Effector memory CD4-positive, alpha-beta T cell (primary cell): ENCODE measurements around the gene CDH22.

Experiments used
- DNase-seq, 3 donors: peaks; one replicate each; pipeline ENCODE4 v3.0.0-alpha.2; 2020
- H3K27ac ChIP-seq: 2 replicates; pipeline ENCODE4 v1.7.0; 2013; ENCODE audit warnings: mild to moderate bottlenecking, low read length, moderate library complexity; ENCODE audit not compliant: insufficient read depth, poor library complexity, severe bottlenecking
- H3K27me3 ChIP-seq: replicated peaks from 2 replicates; pipeline ENCODE4 v1.7.0; 2013; ENCODE audit warnings: mild to moderate bottlenecking, low read length; ENCODE audit not compliant: insufficient read depth, control insufficient read depth, poor library complexity, severe bottlenecking
- H3K36me3 ChIP-seq: 2 replicates; pipeline ENCODE4 v1.7.0; 2013; ENCODE audit warnings: mild to moderate bottlenecking, low read length, moderate library complexity; ENCODE audit not compliant: control insufficient read depth, insufficient read depth
- H3K4me1 ChIP-seq: 2 replicates; pipeline ENCODE4 v1.7.0; 2013; ENCODE audit warnings: low read length, mild to moderate bottlenecking; ENCODE audit not compliant: control insufficient read depth, insufficient read depth, poor library complexity, severe bottlenecking
- H3K4me3 ChIP-seq: 2 replicates; pipeline ENCODE4 v1.7.0; 2013; ENCODE audit warnings: low read length, low read depth, mild to moderate bottlenecking; ENCODE audit not compliant: insufficient read depth, poor library complexity, severe bottlenecking
- H3K9me3 ChIP-seq: 2 replicates; pipeline ENCODE4 v1.7.0; 2013; ENCODE audit warnings: mild to moderate bottlenecking, low read length, moderate library complexity; ENCODE audit not compliant: control insufficient read depth

Gene CDH22

GRCh38 chr20:46343348-46343974 lies 35.2 kb upstream of the CDH22 start:
- Histone ChIP-seq H3K27ac (no peak overlapping the region), H3K36me3 (no peaks in the 10 kb centered on the region), H3K27me3 (peaks cover 7% of the 10 kb centered on the region), H3K9me3 (no peaks in the 10 kb centered on the region), H3K4me3 (peak overlapping the region; percentile 10), H3K4me1 (peaks cover 12% of the 10 kb centered on the region)
- no peak for DNase-seq

- Histone ChIP-seq H3K27me3 (peaks cover 7% of the 10 kb centered on the region), H3K9me3 (no peaks in the 10 kb centered on the region), H3K36me3 (no peaks in the 10 kb centered on the region), H3K4me3 (no peak overlapping the region), H3K27ac (no peak overlapping the region), H3K4me1 (peaks cover 12% of the 10 kb centered on the region)
- no peak for DNase-seq
Measured at GRCh38 chr20:46342451-46343347, 34.4 kb upstream of the CDH22 start.

DNA sequence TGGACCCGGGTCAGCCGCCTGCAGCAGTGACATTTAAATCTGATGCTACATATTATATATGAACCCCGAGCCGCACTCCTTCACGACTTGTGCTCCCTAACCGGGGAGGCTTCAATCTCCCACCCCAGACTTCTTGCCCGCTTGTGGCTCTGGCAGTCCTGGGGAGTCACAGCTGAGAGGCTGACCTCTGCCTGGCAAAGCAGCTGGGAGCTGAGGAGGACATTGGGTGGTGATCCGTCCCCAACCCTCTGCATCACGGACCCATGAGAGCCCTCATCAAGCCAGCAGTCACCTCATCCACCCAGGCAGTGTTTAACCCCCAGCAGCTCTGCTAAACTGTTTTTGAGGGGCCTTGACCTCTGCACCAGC lies 33.7 kb upstream of the CDH22 start:
- H3K4me3 ChIP-seq, result no peak overlapping the region
- peaks cover 7% of the 10 kb centered on the region for H3K27me3 ChIP-seq

DNA sequence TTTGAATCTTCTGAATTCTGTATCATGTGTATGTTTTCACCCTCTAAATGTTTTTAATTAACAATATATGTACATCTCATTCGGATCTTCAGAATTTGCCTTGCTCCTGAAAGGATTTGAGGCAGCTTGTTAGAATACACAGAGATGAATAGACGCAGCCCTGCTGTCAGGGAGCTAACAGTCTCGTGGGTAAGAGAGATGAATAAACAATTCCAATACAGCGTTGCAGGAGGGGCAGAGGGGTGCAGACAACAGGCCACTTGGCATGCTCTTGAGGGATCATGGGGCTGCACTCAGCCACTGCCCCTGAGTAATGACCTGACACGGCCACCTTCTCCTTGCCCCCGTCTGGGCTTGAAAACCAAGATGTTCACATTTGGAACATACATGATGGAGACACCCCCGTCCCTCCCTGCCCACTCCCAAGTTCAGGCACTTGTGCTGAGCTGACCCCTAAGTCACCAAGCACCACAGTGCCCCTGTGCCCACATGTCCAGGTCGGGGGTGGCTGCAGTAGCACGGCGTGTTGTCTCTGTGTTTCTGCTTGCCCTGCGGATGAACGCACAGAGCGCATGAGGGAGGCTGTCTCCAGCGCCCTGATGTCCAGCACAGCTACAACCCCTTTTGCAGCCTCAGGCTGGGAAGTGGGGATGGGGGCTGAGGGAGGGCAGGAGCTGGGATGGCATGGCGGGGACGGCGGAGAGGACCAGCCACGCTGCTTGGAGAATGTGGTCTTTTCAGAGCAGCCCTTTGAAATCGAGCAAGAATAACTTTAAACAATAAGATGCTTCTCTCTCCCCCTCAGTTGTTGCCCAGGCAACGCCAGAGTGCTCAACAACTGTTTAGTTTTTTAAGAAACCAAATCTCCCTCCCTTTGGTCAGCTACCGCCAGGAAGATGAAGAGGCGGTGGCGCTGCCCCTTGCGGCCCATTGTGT lies 33.0 kb upstream of the CDH22 start:
- H3K27me3 ChIP-seq, result peaks cover 7% of the 10 kb centered on the region
- no peaks in the 10 kb centered on the region for H3K36me3 ChIP-seq
- peaks cover 12% of the 10 kb centered on the region for H3K4me1 ChIP-seq
- no peak overlapping the region for H3K4me3 ChIP-seq
- no peak for DNase-seq
- H3K27ac ChIP-seq, result no peak overlapping the region
- no peaks in the 10 kb centered on the region for H3K9me3 ChIP-seq

More for the DNA sequence above, 33.7 kb upstream of the CDH22 start:
- Histone ChIP-seq H3K27ac (no peak overlapping the region), H3K36me3 (no peaks in the 10 kb centered on the region), H3K9me3 (no peaks in the 10 kb centered on the region), H3K4me1 (peaks cover 12% of the 10 kb centered on the region)
- no peak for DNase-seq

DNA sequence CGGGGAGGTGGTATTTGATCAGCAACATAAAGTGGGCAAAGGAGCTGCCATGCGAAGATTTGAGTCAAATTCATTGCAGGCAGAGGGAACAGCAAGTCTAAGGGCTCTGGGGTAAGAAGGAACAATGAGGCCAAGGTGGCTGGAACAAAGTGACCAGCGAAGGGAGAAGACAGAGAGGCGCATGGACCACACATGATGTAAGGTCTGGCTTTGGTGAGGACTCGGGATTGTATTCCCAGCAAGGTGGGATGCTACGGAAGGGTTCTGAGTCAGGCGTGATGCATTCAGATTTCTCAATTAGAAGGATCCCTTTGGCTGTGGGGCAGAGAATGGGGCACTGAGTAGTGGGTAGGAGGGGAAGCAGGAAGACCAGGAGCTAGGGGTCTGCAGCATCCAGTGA lies 30.7 kb upstream of the CDH22 start:
- H3K27me3 ChIP-seq, result peaks cover 12% of the 10 kb centered on the region
- no peak overlapping the region for H3K4me3 ChIP-seq
- peaks cover 12% of the 10 kb centered on the region for H3K4me1 ChIP-seq
- H3K36me3 ChIP-seq, result no peaks in the 10 kb centered on the region
- DNase-seq, result no peak
- no peaks in the 10 kb centered on the region for H3K9me3 ChIP-seq
- no peak overlapping the region for H3K27ac ChIP-seq

- Histone ChIP-seq H3K27me3 (peaks cover 13% of the 10 kb centered on the region), H3K4me1 (no peaks in the 10 kb centered on the region), H3K4me3 (no peak overlapping the region), H3K27ac (no peak overlapping the region), H3K9me3 (no peaks in the 10 kb centered on the region), H3K36me3 (no peaks in the 10 kb centered on the region)
- no peak for DNase-seq
Measured at GRCh38 chr20:46336735-46337134, 28.4 kb upstream of the CDH22 start.

DNA sequence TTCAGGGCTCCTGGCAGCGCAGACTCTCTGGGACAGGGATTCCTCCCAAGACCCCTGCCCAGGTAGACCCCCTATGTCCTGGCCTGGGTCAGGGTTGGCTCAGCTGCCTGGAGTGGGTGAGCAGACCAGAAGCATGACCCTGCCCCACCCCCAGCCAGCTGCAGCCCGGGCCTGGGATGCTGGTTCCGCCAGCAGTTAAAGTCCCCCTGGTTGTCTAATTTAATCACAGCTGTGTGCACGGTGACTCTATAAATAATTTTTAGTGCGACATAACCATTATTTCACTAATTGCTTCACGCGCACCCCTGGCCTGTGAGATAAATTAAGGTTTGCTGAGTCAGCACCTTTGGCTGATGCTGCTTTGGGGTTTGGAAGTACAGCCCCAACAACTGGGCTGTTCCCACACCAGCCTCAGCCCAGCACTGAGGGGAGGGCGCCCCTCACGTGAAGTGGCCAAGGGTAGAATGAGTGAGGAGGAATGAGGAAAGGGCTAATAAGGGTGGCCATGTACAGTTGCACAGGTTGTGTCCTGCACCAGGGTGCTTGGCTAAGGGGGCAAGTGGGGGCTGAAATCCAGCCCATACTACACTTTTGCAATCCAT lies 26.1 kb upstream of the CDH22 start:
- H3K4me1 ChIP-seq, result no peaks in the 10 kb centered on the region
- H3K4me3 ChIP-seq, result no peak overlapping the region
- H3K36me3 ChIP-seq, result no peaks in the 10 kb centered on the region
- no peaks in the 10 kb centered on the region for H3K9me3 ChIP-seq
- no peak overlapping the region for H3K27ac ChIP-seq
- no peak for DNase-seq
- peaks cover 14% of the 10 kb centered on the region for H3K27me3 ChIP-seq

DNA sequence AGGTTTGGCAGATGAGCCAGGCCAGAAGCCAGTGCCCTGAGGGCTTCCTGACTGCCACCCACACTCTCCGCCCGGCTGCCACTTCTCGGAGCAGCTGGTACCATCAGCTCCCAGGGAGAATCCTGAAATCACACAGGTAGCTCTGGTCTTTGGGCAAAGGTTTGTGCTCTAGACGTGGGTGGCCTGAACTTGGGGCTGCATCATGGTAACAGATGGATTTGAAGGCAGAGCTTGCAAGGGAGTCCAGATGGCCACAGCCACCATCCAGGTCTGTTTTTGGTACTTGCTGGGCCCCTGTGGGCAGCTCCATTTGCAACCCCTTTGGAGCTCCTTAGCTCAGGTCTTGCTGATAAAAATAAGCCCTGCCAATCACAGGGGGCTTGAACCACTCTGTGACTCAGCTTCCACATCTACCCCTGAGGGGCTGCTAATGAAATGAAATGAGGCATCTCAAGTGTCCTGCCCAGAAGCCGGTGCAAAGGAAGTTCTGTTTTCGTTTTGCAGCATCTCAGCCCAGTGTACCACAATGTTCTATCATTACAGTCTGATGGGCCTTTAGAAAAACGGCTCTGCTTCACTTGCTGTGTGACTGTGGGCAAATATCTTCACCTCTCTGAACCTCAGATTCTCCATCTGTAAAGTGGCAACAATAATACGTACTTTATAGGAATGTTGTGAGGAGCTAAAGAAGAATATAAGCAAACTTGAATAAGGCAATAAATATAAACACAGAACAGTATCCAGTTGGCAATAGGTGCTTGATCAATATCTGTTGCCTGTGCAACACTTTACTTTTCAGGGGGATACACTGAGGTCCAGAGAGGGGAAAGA lies 25.1 kb upstream of the CDH22 start:
- Histone ChIP-seq H3K27ac (no peak overlapping the region), H3K4me1 (no peaks in the 10 kb centered on the region), H3K27me3 (peaks cover 11% of the 10 kb centered on the region), H3K4me3 (no peak overlapping the region), H3K9me3 (no peaks in the 10 kb centered on the region), H3K36me3 (no peaks in the 10 kb centered on the region)
- DNase-seq, result no peak
